Measurements from ENCODE around the gene TAF15.

Gene TAF15

GRCh38 chr17:35821308-35821707 lies 12.0 kb downstream of the TAF15 start:
- DNase-seq (ENCODE audit: low read depth): no peak

GRCh38 chr17:35825206-35825605 lies 15.9 kb downstream of the TAF15 start:
- DNase-seq (ENCODE audit: low read depth): no peak

- no peak for DNase-seq (ENCODE audit: low read depth)
Observed at GRCh38 chr17:35841101-35841500, 31.8 kb downstream of the TAF15 start.

GRCh38 chr17:35841505-35841904 lies 32.2 kb downstream of the TAF15 start:
- DNase-seq (ENCODE audit: low read depth): peak; percentile 73

GRCh38 chr17:35842239-35842638 lies 33.0 kb downstream of the TAF15 start:
- DNase-seq (ENCODE audit: low read depth): no peak

- DNase-seq (ENCODE audit: low read depth): no peak
Observed at GRCh38 chr17:35843698-35844097, 34.4 kb downstream of the TAF15 start.

GRCh38 chr17:35844547-35844946 lies 35.3 kb downstream of the TAF15 start:
- no peak for DNase-seq (ENCODE audit: low read depth)

- DNase-seq (ENCODE audit: low read depth): peak; percentile 49
Observed at GRCh38 chr17:35846055-35846809, 36.9 kb downstream of the TAF15 start.

- DNase-seq (ENCODE audit: low read depth): no peak
Observed at GRCh38 chr17:35847006-35847405, 37.7 kb downstream of the TAF15 start.

GRCh38 chr17:35847633-35848373 lies 38.5 kb downstream of the TAF15 start:
- no peak for DNase-seq (ENCODE audit: low read depth)

GRCh38 chr17:35849469-35850348 lies 40.4 kb downstream of the TAF15 start:
- peak; percentile 77 for DNase-seq (ENCODE audit: low read depth)

GRCh38 chr17:35855965-35856364 lies 46.7 kb downstream of the TAF15 start:
- no peak for DNase-seq (ENCODE audit: low read depth)

- DNase-seq (ENCODE audit: low read depth): peak; percentile 23
Observed at GRCh38 chr17:35856603-35857002, 47.3 kb downstream of the TAF15 start.

- no peak for DNase-seq (ENCODE audit: low read depth)
Observed at GRCh38 chr17:35864853-35865252, 55.6 kb downstream of the TAF15 start.

GRCh38 chr17:35865412-35866340 lies 56.4 kb downstream of the TAF15 start:
- peak; percentile 66 for DNase-seq (ENCODE audit: low read depth)

GRCh38 chr17:35866341-35866950 lies 57.2 kb downstream of the TAF15 start:
- peak; percentile 56 for DNase-seq (ENCODE audit: low read depth)

GRCh38 chr17:35867574-35867973 lies 58.3 kb downstream of the TAF15 start:
- DNase-seq (ENCODE audit: low read depth): no peak

GRCh38 chr17:35868737-35869136 lies 59.5 kb downstream of the TAF15 start, which contains the start of gene HEATR9:
TSS of gene HEATR9 (minus strand) at chr17:35868891. CDS start at chr17:35868742, 149 bp downstream.
- no peak for DNase-seq (ENCODE audit: low read depth)

GRCh38 chr17:35870906-35871819 lies 61.9 kb downstream of the TAF15 start:
- no peak for DNase-seq (ENCODE audit: low read depth)

All from iris pigment epithelial cell (primary cell).